ENCODE measurements around the gene CEP89.
A peak's percentile ranks its signal among the peaks of the same experiment; 100 is the strongest.
"Not testable (repeated sequence)": the region's sequence is repeated elsewhere in the genome, so short reads cannot be mapped to it uniquely, and the experiment has no call there.

The CEP89 gene

GRCh38 chr19:32969549-32969948 lies 2.2 kb downstream of the CEP89 start:
- ATAC-seq (ENCODE audit: insufficient read depth, low read depth), result no peak
- Histone ChIP-seq H3K4me1 (ENCODE audit: insufficient read depth, low read length) (peaks cover 30% of the 10 kb centered on the region), H3K36me3 (ENCODE audit: insufficient read depth, low read length) (peaks cover 34% of the 10 kb centered on the region), H3K4me3 (ENCODE audit: low read depth in 1 of 2, low read length in 2 of 2) (no peak overlapping the region), H4K20me1 (ENCODE audit: insufficient read depth, low read length) (peaks cover 23% of the 10 kb centered on the region; the same call in 1 of the 2 replicates), H2AFZ (ENCODE audit: low read depth, low read length) (no peak overlapping the region), H3K9ac (ENCODE audit: low read depth, low read length) (no peak overlapping the region), H3K9me3 (ENCODE audit: insufficient read depth, low read length, severe bottlenecking) (no peaks in the 10 kb centered on the region), H3K27ac (ENCODE audit: low read length) (no peak overlapping the region), H3K27me3 (ENCODE audit: insufficient read depth, low read length, poor library complexity) (no peaks in the 10 kb centered on the region), H3K79me2 (ENCODE audit: insufficient read depth, low read length) (peaks cover 37% of the 10 kb centered on the region), H3K4me2 (ENCODE audit: insufficient read depth, low read length) (peak overlapping the region; percentile 99; the same call in 1 of the 2 replicates)
- TF ChIP-seq, protein P1, sequence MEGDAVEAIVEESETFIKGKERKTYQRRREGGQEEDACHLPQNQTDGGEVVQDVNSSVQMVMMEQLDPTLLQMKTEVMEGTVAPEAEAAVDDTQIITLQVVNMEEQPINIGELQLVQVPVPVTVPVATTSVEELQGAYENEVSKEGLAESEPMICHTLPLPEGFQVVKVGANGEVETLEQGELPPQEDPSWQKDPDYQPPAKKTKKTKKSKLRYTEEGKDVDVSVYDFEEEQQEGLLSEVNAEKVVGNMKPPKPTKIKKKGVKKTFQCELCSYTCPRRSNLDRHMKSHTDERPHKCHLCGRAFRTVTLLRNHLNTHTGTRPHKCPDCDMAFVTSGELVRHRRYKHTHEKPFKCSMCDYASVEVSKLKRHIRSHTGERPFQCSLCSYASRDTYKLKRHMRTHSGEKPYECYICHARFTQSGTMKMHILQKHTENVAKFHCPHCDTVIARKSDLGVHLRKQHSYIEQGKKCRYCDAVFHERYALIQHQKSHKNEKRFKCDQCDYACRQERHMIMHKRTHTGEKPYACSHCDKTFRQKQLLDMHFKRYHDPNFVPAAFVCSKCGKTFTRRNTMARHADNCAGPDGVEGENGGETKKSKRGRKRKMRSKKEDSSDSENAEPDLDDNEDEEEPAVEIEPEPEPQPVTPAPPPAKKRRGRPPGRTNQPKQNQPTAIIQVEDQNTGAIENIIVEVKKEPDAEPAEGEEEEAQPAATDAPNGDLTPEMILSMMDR (IDR thresholded peaks at IDR 0.05; ENCODE audit: borderline replicate concordance, extremely low read depth, low read length, poor library complexity, severe bottlenecking), result no peak
- no peak for TF ChIP-seq EZH2 (IDR thresholded peaks at IDR 0.05; ENCODE audit: borderline replicate concordance, low read depth, low read length, severe bottlenecking)
- DNase-seq, result no peak

- TF ChIP-seq, protein P1 (IDR thresholded peaks at IDR 0.05; ENCODE audit: borderline replicate concordance, extremely low read depth, low read length, poor library complexity, severe bottlenecking), result no peak
- TF ChIP-seq EZH2 (IDR thresholded peaks at IDR 0.05; ENCODE audit: borderline replicate concordance, low read depth, low read length, severe bottlenecking), result no peak
- Histone ChIP-seq H3K4me3 (ENCODE audit: low read depth in 1 of 2, low read length in 2 of 2) (no peak overlapping the region), H3K27me3 (ENCODE audit: insufficient read depth, low read length, poor library complexity) (no peaks in the 10 kb centered on the region), H3K9ac (ENCODE audit: low read depth, low read length) (no peak overlapping the region), H3K4me1 (ENCODE audit: insufficient read depth, low read length) (peaks cover 19% of the 10 kb centered on the region), H3K27ac (ENCODE audit: low read length) (no peak overlapping the region), H3K4me2 (ENCODE audit: insufficient read depth, low read length) (no peak overlapping the region), H3K9me3 (ENCODE audit: insufficient read depth, low read length, severe bottlenecking) (no peaks in the 10 kb centered on the region), H4K20me1 (ENCODE audit: insufficient read depth, low read length) (peaks cover 23% of the 10 kb centered on the region; the same call in 1 of the 2 replicates), H3K36me3 (ENCODE audit: insufficient read depth, low read length) (peaks cover 50% of the 10 kb centered on the region), H3K79me2 (ENCODE audit: insufficient read depth, low read length) (peaks cover 29% of the 10 kb centered on the region), H2AFZ (ENCODE audit: low read depth, low read length) (no peak overlapping the region)
- ATAC-seq (ENCODE audit: insufficient read depth, low read depth) (no peak), DNase-seq (no peak)
Measured at GRCh38 chr19:32966750-32967149, 5.0 kb downstream of the CEP89 start.

- Histone ChIP-seq H3K27ac (ENCODE audit: low read length) (no peak overlapping the region), H3K9me3 (ENCODE audit: insufficient read depth, low read length, severe bottlenecking) (no peaks in the 10 kb centered on the region), H4K20me1 (ENCODE audit: insufficient read depth, low read length) (no peaks in the 10 kb centered on the region), H3K79me2 (ENCODE audit: insufficient read depth, low read length) (no peaks in the 10 kb centered on the region), H3K9ac (ENCODE audit: low read depth, low read length) (no peak overlapping the region), H3K4me2 (ENCODE audit: insufficient read depth, low read length) (no peak overlapping the region), H2AFZ (ENCODE audit: low read depth, low read length) (no peak overlapping the region), H3K4me3 (ENCODE audit: low read depth in 1 of 2, low read length in 2 of 2) (no peak overlapping the region), H3K36me3 (ENCODE audit: insufficient read depth, low read length) (peaks cover 52% of the 10 kb centered on the region; the same call in 1 of the 2 replicates), H3K27me3 (ENCODE audit: insufficient read depth, low read length, poor library complexity) (no peaks in the 10 kb centered on the region), H3K4me1 (ENCODE audit: insufficient read depth, low read length) (no peaks in the 10 kb centered on the region)
- no peak for TF ChIP-seq EZH2 (IDR thresholded peaks at IDR 0.05; ENCODE audit: borderline replicate concordance, low read depth, low read length, severe bottlenecking)
- TF ChIP-seq, protein P1 (IDR thresholded peaks at IDR 0.05; ENCODE audit: borderline replicate concordance, extremely low read depth, low read length, poor library complexity, severe bottlenecking), result no peak
- DNase-seq (peak; percentile 10), ATAC-seq (ENCODE audit: insufficient read depth, low read depth) (no peak)
Measured at GRCh38 chr19:32945260-32945659, 26.5 kb downstream of the CEP89 start.

GRCh38 chr19:32941273-32941672 lies 30.5 kb downstream of the CEP89 start:
- H2AFZ ChIP-seq (ENCODE audit: low read depth, low read length); DNase-seq; H3K27me3 ChIP-seq (ENCODE audit: insufficient read depth, low read length, poor library complexity); H3K4me3 ChIP-seq (ENCODE audit: low read depth in 1 of 2, low read length in 2 of 2); H3K27ac ChIP-seq (ENCODE audit: low read length); H3K9me3 ChIP-seq (ENCODE audit: insufficient read depth, low read length, severe bottlenecking); ATAC-seq (ENCODE audit: insufficient read depth, low read depth); H3K4me1 ChIP-seq (ENCODE audit: insufficient read depth, low read length); H4K20me1 ChIP-seq (ENCODE audit: insufficient read depth, low read length); H3K79me2 ChIP-seq (ENCODE audit: insufficient read depth, low read length); H3K9ac ChIP-seq (ENCODE audit: low read depth, low read length); H3K4me2 ChIP-seq (ENCODE audit: insufficient read depth, low read length): not testable (repeated sequence)
- peaks cover 48% of the 10 kb centered on the region for H3K36me3 ChIP-seq (ENCODE audit: insufficient read depth, low read length)

All from DND-41 (cell line).